Stimulated activated CD8-positive, alpha-beta memory T cell treated with anti-CD3 and anti-CD28 coated beads, Interleukin-2, amount 100 ng/mL, for 1 hour (primary cell): ENCODE data around the gene CHST13.
A peak's percentile ranks its signal among the peaks of the same experiment; 100 is the strongest.

Experiments used
- DNase-seq, 2 donors: peaks; one replicate each; pipeline ENCODE4 v3.0.0-alpha.2; 2020; ENCODE audit warnings: low read depth in 2 of 2

CHST13 gene

DNA sequence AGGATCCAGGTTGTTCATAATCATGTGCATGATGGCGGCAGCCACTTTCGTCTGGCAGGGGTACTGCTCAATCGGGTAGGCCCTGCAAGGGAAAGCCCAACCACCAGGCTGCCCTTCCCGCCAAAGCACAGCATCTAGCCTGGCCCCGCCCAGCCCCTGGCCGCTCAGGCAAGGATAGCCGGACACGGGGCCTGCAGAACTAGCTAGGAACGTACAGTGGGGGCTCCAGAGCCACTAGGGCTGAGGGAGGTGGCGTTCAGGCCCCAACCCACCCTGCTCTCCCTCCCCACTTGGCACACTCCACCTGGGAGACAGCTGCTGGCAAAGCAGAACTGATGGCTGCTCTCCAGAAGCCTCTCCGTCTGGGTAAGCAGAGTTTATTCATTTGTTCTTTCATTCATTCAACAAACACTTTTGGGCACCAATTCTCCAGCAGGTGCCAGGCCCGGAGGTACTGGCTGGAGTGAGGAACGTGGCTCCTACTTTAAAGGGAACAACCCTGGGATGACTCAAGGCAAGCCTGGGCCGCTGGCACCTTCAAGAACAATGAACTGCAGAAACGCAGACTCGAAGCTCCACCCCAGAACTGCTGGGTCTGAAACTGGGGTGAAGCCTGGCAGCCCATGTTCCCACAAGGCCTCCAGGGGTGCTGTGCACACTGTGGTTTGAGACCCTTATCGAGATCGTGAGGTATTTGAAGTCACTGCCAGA lies 14.2 kb upstream of the CHST13 start:
- DNase-seq = no peak

DNA sequence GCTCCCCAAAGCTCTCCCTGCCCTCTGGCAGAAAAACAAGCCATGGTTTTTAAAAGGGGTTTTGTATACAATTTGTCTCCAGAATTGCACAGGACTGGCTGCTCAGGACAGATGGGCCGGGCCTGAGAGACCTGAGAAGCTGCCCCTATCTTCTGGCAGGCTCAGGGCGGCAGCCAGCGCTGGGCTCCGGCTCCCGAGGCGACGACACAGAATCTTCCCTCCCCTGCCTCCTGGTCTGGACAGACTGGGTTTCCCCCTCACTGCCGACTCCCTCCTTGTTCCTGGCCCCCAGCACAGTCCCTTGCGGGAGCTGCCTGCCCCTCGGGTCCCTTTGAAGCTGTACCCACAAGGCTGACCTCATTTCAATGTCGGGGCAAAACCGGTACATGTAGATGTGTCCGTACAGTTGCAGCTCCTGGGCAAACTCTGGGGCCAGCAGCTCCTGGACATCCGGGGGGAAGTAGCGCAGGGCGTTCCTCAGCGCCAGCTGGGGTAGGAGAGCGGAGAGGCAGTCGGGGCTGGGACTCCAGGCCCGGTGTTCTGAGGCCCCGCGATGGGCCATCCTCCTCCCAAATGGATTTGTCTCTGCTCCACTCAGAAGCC lies 13.5 kb upstream of the CHST13 start:
- no peak for DNase-seq

DNA sequence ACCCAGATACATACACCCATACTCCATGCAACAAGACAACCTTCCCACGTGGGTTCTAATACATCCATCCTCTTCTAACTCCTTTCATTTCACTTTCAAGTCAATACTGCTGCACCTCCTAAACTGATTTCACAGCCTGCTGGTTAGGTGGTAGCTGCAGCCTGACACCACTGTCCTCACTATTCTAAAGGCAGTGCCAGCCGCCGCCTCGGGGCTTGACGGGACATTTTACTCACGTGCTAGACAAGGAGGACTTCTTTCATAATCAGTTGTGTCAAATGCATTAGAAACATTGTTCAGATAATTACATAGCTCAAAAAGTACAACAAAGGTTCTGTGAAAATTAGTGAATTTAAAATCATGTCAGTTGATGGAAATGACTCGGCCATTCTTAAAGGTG lies 12.7 kb upstream of the CHST13 start:
- no peak for DNase-seq

DNA sequence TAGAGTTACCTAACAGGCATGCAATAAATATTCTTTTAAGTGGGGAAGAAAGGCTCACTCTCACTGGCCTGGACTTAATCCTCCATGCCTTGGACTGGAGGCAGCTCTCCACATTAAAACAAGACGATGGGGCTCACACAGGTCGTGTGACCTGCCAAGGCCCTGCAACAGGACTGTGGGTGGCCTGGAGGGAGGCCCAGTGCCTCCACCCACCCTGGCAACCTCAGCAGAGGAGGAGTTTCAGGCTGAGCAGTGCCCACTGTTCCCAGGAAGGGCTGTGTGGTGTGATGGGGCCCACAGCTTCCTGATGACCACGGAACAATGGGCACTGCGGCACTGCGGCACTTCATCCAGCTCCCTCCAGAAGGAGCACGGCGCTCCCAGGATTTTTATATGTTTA lies 11.9 kb upstream of the CHST13 start:
- DNase-seq = no peak

DNA sequence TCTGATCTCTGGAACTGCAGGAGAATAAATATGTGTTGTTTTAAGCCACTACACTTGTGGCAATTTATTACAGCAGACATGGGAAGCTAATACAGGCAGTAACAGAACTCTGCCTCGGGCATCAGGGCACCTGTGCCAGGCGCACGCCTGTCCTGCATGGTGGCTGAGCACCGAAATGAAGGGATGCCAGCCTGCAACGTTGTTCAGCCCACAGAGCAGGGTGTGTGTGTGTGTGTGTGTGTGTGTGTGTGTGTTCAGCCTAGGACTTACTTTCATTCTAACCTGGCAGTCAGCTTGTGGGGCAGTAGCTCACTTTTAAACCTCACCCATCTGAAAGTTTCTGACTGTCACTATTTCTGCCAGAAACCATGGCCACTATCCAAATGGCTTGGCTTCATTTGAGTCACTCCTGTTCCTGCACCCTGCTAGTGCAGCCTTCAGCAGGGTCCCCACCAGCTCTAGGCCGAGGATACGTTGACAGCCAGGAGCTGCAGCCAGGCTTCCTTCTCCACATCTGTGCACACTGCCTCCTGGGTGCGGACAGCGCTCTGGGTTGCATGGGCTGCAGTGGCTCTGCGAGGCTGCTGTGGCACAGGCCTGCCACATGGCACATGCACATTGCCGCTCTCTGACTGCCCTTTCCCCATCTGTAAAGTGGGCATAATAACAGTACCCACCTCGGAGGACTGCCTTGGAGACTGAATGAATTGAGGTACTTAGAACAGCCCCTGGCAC lies 10.9 kb upstream of the CHST13 start:
- DNase-seq = no peak

DNA sequence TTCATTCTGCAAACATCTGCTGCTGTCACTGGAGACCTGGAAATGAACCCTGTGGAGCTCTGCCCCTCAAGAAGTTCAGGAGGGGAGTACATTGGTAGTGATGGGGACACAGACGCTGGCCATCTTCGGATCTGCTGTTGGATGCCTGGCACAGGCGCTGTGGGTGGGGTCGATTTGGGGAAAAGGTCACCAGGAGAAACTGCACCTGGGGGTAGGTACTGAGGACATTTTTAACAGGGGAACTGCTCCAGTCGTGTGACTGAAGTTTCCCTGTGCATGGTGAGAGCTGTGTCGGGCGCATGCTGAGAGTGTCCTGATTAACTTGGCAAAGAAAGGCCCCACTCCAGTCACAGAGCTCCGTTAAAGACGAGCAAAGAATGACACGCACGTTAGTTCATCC lies 9.8 kb upstream of the CHST13 start:
- DNase-seq = no peak

DNA sequence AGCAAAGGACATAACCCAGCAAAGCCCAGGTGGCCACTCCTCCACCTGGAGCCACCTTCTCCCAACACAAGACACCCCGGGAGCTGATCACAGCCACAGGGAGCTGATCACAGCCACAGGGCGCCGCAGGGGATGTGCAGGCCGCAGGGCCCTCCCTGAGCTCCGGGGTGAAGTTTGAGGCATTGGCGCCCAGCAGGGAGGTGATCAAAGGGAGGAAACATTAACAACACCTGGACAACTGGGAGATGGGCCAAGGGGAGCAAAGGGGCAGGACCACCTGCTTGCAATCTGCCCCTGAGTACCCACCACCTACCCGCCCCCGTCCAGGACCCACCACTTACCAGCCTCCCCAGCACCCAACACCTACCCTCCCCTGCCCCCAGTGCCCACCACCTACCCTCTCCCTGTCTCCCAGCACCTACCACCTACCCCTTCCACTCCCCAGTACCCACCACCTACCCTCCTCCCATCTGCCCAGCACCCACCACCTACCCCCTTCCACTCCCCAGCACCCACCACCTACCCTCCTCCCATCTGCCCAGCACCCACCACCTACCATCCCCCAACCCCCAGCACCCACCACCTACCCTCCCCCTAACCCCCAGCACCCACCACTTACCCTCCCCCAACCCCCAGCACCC lies 8.8 kb upstream of the CHST13 start:
- no peak for DNase-seq

DNA sequence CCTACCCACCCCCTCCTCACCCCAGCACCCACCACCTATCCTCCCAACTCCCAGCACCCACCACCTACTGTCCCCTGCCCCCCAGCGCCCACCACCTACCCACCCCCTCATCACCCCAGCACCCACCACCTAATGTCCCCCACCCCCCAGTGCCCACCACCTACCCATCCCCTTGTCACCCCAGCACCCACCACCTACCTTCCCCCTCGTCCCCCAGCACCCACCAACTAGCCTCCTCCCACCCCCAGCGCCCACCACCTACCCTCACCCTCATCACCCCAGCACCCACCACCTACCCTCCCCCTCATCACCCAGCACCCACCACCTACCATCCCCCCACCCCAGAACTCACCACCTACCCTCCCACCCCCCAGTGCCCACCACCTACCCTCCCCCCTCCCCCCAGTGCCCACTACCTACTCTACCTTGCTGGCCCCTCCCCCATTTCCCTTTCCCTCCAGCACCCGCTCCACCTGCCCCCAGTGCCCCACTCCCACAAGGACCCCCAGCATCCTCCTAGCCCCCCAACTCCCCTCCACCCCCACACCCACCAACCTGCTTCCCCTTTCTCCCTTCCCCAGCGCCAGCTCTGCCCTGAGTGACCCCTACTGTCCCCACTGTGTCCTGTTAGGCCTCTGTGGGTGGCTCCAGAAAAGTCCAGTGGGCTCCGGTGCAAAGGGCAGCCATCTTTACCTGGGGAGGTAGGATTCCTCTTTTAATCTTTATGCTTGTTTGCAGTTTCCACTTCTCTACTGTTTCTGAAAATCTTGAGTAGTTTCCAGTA lies 7.6 kb upstream of the CHST13 start:
- DNase-seq = no peak

DNA sequence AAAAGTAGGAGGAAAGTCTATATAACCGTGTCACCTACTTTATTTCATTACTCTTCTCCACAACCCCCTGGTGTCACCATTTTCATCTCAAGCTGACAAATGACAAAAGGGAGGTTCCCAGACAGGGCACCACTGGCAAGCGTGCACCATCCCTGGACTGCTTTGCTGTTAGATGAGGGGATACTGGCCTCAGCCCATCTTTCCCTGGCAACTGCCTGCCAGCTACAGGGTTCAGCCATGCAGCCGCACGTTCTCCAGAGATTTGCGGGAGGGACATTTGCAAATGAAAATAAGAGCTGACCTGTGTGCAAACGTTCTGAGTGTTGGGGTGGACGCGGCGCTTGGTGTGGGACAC lies 7.0 kb upstream of the CHST13 start:
- DNase-seq = no peak

DNA sequence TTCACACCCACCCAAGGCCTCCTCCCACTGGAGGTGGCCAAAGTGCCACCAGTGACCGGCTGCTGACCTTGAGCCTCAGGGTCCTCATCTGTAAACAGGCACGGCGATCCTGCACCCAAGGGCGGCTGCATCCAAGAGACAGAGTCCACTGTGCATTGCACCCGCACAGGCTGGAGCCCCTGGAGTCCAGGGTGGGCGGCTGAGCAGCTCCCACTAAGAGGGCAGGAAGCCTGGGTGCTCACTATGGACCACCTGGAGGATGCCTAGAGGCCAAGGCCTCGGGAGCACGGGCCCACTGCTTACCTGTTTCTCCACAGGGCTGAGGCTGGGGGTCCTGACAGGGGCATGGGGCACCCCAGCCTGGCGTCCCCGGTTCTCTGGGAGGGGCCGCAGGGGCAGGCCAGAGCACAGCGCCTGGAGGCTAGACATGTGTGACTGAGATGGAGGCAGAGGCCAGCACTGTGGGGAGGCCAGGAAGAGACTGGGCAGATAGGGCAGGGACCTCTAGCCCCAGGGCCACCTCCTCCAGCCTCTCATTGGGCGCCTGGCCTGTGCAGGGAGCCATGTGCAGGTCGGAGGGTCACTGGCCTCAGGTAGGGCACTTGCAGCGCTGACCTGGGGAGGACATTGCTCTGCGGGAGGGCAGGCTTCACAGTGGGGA lies 6.5 kb upstream of the CHST13 start, which contains the start of gene UROC1:
Gene UROC1, minus strand, starts transcription at position 483 of the 661 bp plus-strand sequence. Its CDS starts 54 bp downstream, at position 429.
- DNase-seq = no peak

DNA sequence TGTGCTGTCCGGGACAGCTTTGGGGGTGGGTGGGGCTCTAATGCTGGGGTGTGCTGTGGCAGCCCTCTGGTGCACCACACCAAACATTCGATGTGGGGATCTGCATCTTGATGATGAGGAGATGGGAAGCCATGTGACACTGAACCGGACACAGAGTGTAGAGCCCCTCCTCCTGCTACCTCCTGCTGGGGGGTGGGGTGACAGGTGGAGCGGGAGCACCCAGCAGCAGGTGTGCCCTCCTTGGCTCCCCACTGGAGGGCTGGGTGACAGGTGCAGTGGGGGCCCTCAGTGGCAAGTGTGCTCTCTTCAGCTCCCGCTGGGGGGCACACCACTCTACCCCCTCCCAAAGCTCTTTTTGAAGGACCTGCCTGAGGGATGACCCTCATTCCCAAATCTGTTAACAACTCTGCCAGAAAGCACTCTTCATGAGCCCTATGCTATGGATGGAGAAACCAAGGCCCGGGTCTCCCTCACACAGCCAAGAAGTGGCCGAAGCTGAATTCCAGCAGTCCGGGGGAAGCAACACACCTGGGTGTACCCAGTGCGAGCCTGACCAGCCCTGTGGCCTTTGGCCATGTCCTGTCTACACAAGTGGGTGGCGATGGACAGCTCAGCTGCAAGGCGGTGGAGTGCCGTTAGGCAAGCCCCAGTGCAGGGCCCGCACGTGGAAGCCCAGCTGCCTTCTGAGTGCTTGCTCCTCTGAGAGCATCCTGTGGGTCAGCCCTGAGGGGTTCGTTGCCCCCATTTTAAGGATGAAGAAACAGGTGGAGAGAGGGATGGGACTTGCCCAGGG lies 5.8 kb upstream of the CHST13 start:
- DNase-seq = no peak

DNA sequence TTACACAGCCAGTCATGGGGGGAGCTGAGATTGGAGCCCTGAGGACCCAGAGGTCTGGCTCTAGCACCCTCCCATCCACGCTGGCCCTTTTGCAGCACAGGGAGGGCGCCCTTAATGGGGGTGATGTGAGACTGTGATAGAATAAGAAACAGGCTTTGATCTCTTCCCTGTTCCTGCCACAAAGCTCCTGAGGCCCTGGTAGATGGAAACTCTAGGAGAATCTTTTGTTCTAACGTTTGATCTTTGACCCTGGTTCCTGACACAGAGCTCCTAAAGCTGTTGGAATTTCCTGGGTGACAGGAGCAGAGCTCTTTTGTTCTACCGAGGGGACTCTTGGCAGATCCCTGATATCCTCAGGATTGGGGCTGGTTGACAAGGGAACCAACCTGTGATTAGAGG lies 5.2 kb upstream of the CHST13 start:
- no peak for DNase-seq

DNA sequence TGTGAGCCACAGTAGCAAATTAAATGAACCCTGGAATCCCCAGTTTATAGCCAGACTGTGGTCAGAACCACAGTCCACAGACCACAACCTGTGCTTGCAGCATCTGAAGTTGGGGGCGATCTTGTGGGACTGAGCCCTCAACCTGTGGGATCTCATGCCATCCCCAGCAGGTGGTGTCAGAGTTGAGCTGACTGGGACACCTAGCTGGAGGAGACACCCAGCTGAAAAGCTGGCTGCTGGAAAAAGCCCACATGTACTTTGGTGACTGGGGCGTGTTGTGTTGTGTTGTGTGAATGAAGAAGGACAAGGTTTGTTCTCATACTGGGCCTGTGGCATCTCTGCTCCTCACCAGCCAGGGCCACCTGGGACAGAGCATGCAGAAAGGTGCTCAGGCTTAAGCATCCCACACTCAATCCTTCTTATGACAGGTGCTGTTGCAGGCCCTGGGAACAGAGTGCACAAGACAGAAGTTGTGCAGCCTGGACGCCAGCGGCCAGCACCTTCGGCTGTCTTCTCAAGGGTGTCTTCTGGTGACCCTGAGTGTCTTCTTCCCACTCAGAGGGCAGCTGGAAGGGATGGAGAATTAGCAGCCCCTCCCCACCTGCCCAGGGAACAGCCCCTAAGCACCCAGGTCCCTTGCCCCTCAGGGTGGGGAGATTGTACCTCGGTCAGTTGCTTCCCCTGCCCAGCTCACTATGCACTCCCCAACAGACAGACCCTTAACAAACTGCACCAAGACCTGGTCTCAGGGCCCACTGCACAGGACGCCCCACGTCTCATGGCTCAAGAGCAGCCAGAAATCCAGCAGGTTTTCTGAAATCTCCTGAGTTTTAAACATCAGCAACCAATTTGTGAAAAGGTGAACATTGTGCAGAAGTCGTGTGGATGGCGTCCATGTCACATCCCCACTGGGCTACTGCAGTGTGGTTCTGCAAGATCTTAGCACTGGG lies 4.2 kb upstream of the CHST13 start:
- no peak for DNase-seq

DNA sequence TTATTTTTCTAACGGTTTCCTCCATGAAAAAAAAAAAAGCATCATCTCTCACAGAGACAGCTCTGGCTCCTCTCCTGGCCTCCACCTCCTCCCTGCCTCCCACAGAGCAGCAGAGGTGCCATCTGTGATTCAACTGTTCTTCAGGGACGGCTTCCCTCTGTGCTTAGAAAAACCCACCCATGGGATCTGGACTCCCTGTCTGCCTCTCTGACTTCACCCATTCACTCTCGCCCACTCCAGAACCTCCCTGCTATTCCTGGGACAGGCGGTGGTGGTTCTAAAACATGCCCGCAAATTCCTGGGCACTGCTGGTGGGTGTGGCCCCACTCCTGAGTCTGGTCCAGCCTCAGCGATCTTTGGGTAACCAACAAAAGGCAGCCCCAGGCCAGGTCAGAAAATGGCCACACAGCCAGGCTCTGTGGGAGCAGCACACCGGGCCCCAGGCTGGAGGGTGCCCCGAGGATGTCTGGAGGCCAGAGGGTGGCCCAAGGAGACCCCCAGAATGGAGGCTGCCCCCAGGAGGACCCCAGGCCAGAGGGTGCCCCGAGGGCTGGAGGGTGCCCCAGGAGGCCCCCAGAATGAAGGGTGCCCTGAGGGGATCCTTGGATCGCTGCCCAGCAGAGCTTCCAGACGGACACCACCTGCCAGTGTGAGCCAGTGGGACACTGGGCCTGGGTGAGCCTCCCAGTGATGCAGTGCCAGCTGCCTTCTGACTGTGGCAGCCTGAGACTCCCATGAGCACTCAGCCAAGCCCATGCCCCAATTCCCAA lies 2.6 kb upstream of the CHST13 start:
- no peak for DNase-seq

DNA sequence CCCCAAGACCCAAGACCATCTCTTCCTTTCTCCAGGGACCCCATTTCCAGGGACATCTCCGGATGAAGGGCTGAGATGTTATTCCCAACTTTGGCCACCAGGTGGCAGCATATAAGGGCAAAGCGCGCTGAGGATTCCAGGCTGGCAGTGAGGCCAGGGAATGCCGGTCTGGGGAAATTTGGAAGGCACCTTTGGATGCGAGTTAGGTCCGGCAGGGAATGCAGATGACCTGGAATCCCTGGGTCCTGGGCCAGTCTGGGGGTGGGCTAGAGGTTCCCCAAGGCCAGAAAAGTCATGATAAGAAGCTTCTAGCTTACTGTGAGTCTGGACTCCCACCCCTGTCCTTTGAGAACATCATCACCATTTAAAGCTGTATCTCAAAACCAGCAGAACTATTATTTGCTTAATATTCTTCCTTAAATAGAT lies 1.6 kb upstream of the CHST13 start:
- peak; percentile 8 to 19 for DNase-seq

DNA sequence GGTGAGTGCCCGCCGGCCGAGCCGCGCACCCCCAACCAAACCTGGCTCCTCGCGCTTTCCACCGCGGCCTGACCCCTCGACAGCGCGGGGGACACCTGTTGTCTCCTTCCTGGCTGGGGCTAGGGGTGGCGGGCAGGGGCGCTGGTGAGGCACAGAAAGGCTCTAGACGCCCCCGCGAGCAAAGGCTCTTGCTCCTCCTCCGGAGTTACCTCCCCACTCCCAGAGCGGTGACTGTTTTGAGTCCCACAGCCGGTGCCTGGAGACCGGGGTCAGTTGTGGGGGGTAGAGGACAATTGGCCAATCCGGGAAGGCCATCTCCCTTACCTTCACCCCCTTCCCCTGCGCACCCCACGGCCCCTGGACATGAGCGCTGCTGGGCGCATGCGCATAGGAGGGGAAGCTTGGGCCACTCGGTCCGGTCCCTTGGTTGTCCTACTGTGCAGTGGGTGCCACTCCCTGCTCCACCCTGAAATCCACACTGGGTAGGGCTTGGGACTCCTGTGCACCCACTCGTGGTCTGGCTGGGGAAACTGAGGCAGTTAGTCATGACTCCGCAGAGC lies 554 bp downstream of the CHST13 start:
- no peak for DNase-seq

DNA sequence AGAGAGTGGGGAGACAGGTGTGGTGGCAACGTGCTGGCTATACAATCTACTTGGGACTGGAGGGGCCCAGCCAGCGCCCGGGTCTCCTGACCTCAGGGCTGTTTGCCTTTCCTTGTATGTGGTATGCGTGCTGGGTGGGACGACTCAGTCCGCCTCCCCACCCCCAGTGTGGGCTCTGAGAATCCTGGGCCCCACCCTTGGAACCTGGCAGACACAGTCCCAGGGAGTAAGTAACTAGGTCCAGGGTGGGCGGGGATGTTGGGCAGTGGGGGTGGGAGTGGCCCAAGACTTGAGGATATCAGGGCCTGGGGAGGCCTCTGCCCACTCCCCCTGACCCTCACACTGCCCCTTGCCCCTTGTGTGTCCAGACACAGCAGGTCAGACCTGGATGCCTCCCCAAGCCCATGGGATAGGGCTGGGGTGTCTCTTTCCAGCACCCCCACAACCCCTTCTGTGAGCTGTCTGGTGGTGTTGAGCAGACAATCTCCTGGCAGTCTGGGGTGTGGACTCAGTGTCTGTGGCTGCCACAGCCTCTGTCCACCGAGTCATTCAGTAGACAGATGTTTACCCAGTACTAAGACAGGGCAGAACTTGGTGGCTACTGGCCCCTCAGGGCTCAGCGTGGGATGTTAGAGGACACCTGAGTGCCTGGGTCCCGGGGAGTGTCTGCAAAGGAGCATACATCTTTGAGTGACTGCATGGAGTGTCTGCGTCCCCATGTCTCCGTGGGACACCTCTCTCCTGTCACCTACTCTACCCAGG lies 1.3 kb downstream of the CHST13 start:
- DNase-seq = no peak
